ENCODE measurements around the gene ZBTB7B. TPM values are rescaled to one million over a fixed set of nuclear protein-coding genes. Genes with fewer than 3 reads are reported as not detected.

Gene ZBTB7B
- total RNA-seq, 1 donor from 2014 or later, result 80.4 TPM

GRCh38 chr1:154963643-154964042 is 39.0 kb upstream of the ZBTB7B start:
- TF ChIP-seq CTCF (IDR thresholded peaks at IDR 0.05), result no peak
- intact Hi-C loops (cut with DNase I), result no loop called here
- DNase-seq (no peak), ATAC-seq (no peak)
- Histone ChIP-seq H3K27me3 (no peaks in the 10 kb centered on the region), H3K9me3 (no peaks in the 10 kb centered on the region), H3K36me3 (peaks cover 62% of the 10 kb centered on the region), H3K4me1 (peaks cover 22% of the 10 kb centered on the region), H3K4me3 (no peak overlapping the region), H3K27ac (no peak overlapping the region)

GRCh38 chr1:154964359-154964758 is 38.2 kb upstream of the ZBTB7B start:
- no peaks in the 10 kb centered on the region for H3K9me3 ChIP-seq
- H3K36me3 ChIP-seq, result peaks cover 60% of the 10 kb centered on the region
- ATAC-seq (no peak), DNase-seq (no peak)
- intact Hi-C loops (cut with DNase I), result no loop called here
- no peak for TF ChIP-seq CTCF (IDR thresholded peaks at IDR 0.05)
- no peak overlapping the region for H3K4me3 ChIP-seq
- peaks cover 29% of the 10 kb centered on the region for H3K4me1 ChIP-seq
- no peak overlapping the region for H3K27ac ChIP-seq
- H3K27me3 ChIP-seq, result no peaks in the 10 kb centered on the region

- TF ChIP-seq CTCF (IDR thresholded peaks at IDR 0.05), result no peak
- no peak for ATAC-seq
- peaks cover 57% of the 10 kb centered on the region for H3K36me3 ChIP-seq
- no peak overlapping the region for H3K27ac ChIP-seq
- peaks cover 35% of the 10 kb centered on the region for H3K4me1 ChIP-seq
- H3K9me3 ChIP-seq, result no peaks in the 10 kb centered on the region
- H3K27me3 ChIP-seq, result no peaks in the 10 kb centered on the region
- no peak for DNase-seq
- intact Hi-C loops (cut with DNase I), result no loop called here
- H3K4me3 ChIP-seq, result no peak overlapping the region
These were observed 36.5 kb upstream of the ZBTB7B start for GRCh38 chr1:154966111-154966510.

- H3K4me1 ChIP-seq, result peaks cover 46% of the 10 kb centered on the region
- ATAC-seq, result no peak
- intact Hi-C loops (cut with DNase I), result no loop called here
- no peak overlapping the region for H3K4me3 ChIP-seq
- H3K9me3 ChIP-seq, result no peaks in the 10 kb centered on the region
- no peaks in the 10 kb centered on the region for H3K27me3 ChIP-seq
- no peak for TF ChIP-seq CTCF (IDR thresholded peaks at IDR 0.05)
- peaks cover 57% of the 10 kb centered on the region for H3K36me3 ChIP-seq
- DNase-seq, result no peak
- H3K27ac ChIP-seq, result peak overlapping the region; percentile 93
These were observed 35.2 kb upstream of the ZBTB7B start for GRCh38 chr1:154967331-154967950.

GRCh38 chr1:154968731-154969130 is 33.9 kb upstream of the ZBTB7B start:
- Histone ChIP-seq H3K4me3 (peak overlapping the region; percentile 63), H3K27me3 (no peaks in the 10 kb centered on the region), H3K4me1 (peaks cover 48% of the 10 kb centered on the region), H3K27ac (peak overlapping the region; percentile 93), H3K9me3 (no peaks in the 10 kb centered on the region), H3K36me3 (peaks cover 51% of the 10 kb centered on the region)
- intact Hi-C loops (cut with DNase I), result no loop called here
- ATAC-seq (no peak), DNase-seq (no peak)
- TF ChIP-seq CTCF (IDR thresholded peaks at IDR 0.05), result no peak

- no peaks in the 10 kb centered on the region for H3K9me3 ChIP-seq
- intact Hi-C loops (cut with DNase I), result no loop called here
- H3K4me3 ChIP-seq, result peak overlapping the region; percentile 63
- ATAC-seq (no peak), DNase-seq (no peak)
- H3K27ac ChIP-seq, result peak overlapping the region; percentile 93
- no peaks in the 10 kb centered on the region for H3K27me3 ChIP-seq
- H3K36me3 ChIP-seq, result peaks cover 47% of the 10 kb centered on the region
- no peak for TF ChIP-seq CTCF (IDR thresholded peaks at IDR 0.05)
- H3K4me1 ChIP-seq, result peaks cover 48% of the 10 kb centered on the region
These were observed 33.4 kb upstream of the ZBTB7B start for GRCh38 chr1:154969246-154969645.
